ENCODE measurements around the gene STARD13. TPM values are rescaled to one million over a fixed set of nuclear protein-coding genes. Genes with fewer than 3 reads are reported as not detected.

STARD13 gene
- total RNA-seq, 1 donor from 2014 or later: 61.0 TPM

DNA sequence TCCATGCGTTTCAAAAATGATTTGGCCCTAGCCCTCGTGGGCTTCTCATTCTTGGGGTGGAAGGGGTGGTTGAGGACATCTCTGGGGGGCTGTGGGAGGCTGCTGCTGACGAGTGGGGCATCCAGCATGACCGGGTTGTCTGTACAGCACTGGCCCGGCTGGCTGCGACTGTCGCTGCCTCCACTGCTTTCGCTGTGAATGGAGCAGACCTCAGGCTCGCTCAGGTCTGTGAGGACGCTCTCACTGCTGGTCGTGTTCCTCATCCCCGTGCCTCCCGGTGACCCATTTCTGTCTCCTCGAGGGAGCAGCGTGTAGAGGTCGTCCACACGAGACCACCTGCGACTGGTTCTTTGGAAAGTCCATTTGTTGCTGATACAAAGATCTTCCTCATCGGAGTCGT lies 155.7 kb downstream of the STARD13 start:
- Histone ChIP-seq H3K4me3 (no peak overlapping the region), H3K27ac (no peak overlapping the region), H3K36me3 (peaks cover 36% of the 10 kb centered on the region), H3K27me3 (ENCODE audit: low read depth) (no peaks in the 10 kb centered on the region), H3K9me3 (no peaks in the 10 kb centered on the region), H3K4me1 (peaks cover 34% of the 10 kb centered on the region)
- TF ChIP-seq, protein P1, sequence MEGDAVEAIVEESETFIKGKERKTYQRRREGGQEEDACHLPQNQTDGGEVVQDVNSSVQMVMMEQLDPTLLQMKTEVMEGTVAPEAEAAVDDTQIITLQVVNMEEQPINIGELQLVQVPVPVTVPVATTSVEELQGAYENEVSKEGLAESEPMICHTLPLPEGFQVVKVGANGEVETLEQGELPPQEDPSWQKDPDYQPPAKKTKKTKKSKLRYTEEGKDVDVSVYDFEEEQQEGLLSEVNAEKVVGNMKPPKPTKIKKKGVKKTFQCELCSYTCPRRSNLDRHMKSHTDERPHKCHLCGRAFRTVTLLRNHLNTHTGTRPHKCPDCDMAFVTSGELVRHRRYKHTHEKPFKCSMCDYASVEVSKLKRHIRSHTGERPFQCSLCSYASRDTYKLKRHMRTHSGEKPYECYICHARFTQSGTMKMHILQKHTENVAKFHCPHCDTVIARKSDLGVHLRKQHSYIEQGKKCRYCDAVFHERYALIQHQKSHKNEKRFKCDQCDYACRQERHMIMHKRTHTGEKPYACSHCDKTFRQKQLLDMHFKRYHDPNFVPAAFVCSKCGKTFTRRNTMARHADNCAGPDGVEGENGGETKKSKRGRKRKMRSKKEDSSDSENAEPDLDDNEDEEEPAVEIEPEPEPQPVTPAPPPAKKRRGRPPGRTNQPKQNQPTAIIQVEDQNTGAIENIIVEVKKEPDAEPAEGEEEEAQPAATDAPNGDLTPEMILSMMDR (IDR thresholded peaks at IDR 0.05): no peak
- ATAC-seq: no peak
- intact Hi-C loops (cut with DNase I): no loop called here
- DNase-seq: no peak

DNA sequence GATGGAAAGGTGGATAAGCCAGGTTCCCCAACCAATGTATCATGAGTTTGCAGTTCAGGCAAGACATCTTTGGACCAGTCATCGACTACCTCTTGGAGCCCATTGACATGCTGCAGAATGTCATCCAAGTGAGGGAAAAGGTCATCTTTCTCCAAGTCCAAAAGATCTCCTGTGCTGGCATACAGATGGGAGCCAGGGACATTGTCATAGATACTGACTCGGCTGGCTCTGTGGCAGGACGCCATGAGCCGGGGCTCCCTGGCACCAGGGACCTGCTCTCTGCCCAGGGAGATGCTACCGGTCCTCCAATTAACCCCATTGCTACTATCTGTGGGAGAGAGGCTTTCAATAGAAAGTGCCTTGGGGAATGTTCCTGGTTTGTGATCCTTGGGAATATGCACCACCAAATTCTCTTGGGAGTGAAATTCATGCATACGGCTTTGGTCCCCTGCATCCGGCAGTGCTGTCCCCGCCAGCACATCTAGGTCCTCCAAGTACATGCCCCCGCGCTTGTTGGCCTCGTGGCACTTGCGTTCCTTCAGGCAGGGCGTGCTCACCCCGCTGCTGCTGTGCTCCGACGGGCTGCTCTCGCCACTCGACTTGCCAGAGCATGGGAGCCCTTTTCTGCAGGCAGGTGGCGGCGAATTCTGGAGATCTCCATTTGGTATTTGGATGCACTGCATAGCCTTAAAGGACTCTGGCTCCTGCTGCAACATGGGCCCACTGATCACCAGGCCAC lies 156.3 kb downstream of the STARD13 start:
- Histone ChIP-seq H3K27me3 (ENCODE audit: low read depth) (no peaks in the 10 kb centered on the region), H3K27ac (no peak overlapping the region), H3K4me3 (no peak overlapping the region), H3K9me3 (no peaks in the 10 kb centered on the region), H3K36me3 (peaks cover 42% of the 10 kb centered on the region), H3K4me1 (peaks cover 40% of the 10 kb centered on the region)
- intact Hi-C loops (cut with DNase I): no loop called here
- TF ChIP-seq, protein P1 (IDR thresholded peaks at IDR 0.05): no peak
- DNase-seq (no peak), ATAC-seq (no peak)

DNA sequence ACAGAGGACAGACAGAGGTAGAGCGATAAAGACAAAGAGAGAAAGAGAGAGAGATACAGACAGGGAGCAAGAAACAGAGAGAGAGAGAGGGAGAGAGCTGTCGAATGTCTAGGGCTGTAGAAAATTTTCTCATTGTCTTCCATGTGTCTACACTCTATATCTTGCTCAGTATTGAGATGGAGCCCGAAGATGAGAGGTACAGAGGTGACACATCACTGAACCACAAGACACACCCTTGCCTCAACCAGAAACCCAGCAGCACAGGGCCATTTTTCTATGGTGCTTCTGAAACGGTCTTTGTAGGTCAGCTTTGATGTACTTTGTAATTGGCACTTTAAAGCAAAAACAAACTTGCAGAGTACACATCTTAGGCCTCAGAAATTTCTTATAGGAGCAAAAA lies 157.4 kb downstream of the STARD13 start:
- Histone ChIP-seq H3K36me3 (peaks cover 42% of the 10 kb centered on the region), H3K27me3 (ENCODE audit: low read depth) (no peaks in the 10 kb centered on the region), H3K4me3 (no peak overlapping the region), H3K27ac (peak overlapping the region; percentile 13), H3K9me3 (no peaks in the 10 kb centered on the region), H3K4me1 (peaks cover 52% of the 10 kb centered on the region)
- no peak for ATAC-seq
- no peak for DNase-seq
- TF ChIP-seq, protein P1 (IDR thresholded peaks at IDR 0.05): no peak
- intact Hi-C loops (cut with DNase I): no loop called here

DNA sequence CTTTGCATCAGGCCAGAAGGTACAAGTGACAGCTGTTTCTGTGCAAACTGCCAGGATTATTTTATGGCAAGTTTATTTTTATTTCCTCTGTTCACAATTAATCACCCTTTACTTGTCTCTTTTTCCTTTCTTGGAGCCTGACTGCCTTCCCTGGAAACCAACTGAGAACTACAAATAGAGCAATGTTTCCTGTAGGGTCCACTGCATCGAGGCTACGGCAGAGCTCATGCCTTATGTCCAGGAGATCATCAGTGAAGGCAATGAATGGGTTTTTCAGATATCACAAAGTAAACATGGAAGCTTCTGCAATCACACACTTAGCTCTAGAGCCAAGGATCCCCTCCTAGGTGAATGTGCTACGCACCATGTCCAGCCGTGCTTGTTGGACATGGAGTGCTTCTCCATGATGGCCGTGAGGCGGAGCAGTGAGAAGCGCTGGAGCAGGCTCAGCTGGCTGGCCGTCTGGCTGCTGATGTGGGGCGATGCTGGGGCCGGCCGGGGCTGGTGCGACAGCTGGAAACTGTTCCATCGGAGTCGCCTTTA lies 158.5 kb downstream of the STARD13 start:
- H3K4me3 ChIP-seq: no peak overlapping the region
- peak overlapping the region; percentile 58 for H3K27ac ChIP-seq
- TF ChIP-seq, protein P1 (IDR thresholded peaks at IDR 0.05): no peak
- H3K9me3 ChIP-seq: no peaks in the 10 kb centered on the region
- no peak for DNase-seq
- intact Hi-C loops (cut with DNase I): no loop called here
- no peaks in the 10 kb centered on the region for H3K27me3 ChIP-seq (ENCODE audit: low read depth)
- peaks cover 48% of the 10 kb centered on the region for H3K36me3 ChIP-seq
- H3K4me1 ChIP-seq: peaks cover 62% of the 10 kb centered on the region
- peak in 1 of 2 donors; percentile 4 for ATAC-seq

DNA sequence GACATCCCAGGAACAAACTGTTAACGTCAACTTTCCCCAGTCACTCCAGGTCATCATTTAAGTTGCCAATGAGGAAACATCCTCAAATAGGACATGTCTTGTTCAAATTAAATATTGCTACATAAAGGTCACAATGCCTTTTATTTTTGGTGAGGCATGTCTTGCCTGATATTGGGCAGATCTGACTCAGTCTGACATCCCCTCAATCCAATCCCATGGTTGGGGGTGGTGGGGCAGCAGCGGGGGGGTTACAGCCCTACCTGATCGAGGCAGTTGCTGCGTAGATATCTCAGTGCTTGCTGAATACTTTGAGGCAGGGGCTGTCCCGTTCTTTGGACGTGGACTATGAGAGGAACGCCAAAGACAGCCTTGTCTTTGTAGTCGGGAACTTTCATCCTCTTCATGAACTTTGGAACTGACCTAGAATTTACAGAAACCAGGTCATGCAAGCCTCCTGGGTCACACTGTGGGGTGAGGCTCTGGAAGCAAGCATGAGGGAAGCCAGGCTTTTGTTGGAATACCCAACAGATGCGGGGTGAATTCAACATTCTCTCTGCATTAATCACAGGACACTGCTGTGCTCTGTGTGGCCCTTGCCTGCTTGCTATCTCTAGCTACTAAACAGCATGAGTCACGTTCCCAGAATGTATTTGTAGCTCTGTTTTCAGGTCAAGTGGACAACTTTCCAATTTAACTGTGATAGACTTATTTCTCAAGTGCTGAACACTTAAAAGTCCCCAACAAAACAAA lies 159.6 kb downstream of the STARD13 start:
- Histone ChIP-seq H3K4me1 (peaks cover 62% of the 10 kb centered on the region), H3K4me3 (no peak overlapping the region), H3K9me3 (no peaks in the 10 kb centered on the region), H3K36me3 (peaks cover 50% of the 10 kb centered on the region), H3K27me3 (ENCODE audit: low read depth) (no peaks in the 10 kb centered on the region), H3K27ac (peak overlapping the region; percentile 58)
- intact Hi-C loops (cut with DNase I): no loop called here
- TF ChIP-seq, protein P1 (IDR thresholded peaks at IDR 0.05): no peak
- ATAC-seq: peak; percentile 84 to 92
- no peak for DNase-seq

Data from lower lobe of right lung (tissue), 2 donors.